Upper lobe of left lung (tissue), 4 donors: ENCODE measurements around the gene RYR3.

Experiments used
- CTCF ChIP-seq, 6 experiments: fragments of 450-650 bp in 4 of 6; fragments of 200-600 bp in 2 of 6; sonication (generic) in 2 of 6; IDR thresholded peaks; one replicate each; pipeline ENCODE4 v1.5.1; 2016 to 2019; ENCODE audit warnings: antibody characterized with exemption in 6 of 6
- EP300 ChIP-seq, 4 donors: sonication (generic); formaldehyde crosslinking; IDR thresholded peaks; one replicate each; pipeline ENCODE4 v1.5.1; 2017; ENCODE audit warnings: antibody characterized with exemption in 4 of 4, control low read depth in 2 of 4

GRCh38 chr15:33844597-33844996 lies 533.8 kb downstream of the RYR3 start:
- TF ChIP-seq CTCF (IDR thresholded peaks at IDR 0.05): no peak
- no peak for TF ChIP-seq EP300 (IDR thresholded peaks at IDR 0.05)
